Endothelial cell of umbilical vein (primary cell): ENCODE results near the gene METTL6.

Source experiments
- POLR2A ChIP-seq: IDR thresholded peaks from 2 replicates; pipeline ENCODE4 v1.6.1; 2012; ENCODE audit warnings: low read depth, mild to moderate bottlenecking, control low read depth, low read length
- TF ChIP-seq, protein P1 (sequence below), 2 donors: IDR thresholded peaks; 1 replicate in 1 of 2; 2 replicates in 1 of 2; pipeline ENCODE4 v1.5.1; 2011; ENCODE audit warnings: low read length in 2 of 2, mild to moderate bottlenecking in 2 of 2, moderate library complexity in 2 of 2, control low read depth in 1 of 2, inconsistent platforms in 1 of 2, low read depth in 1 of 2; ENCODE audit not compliant: insufficient read depth in 1 of 2; ENCODE audit errors: extremely low read depth in 1 of 2

DNA sequence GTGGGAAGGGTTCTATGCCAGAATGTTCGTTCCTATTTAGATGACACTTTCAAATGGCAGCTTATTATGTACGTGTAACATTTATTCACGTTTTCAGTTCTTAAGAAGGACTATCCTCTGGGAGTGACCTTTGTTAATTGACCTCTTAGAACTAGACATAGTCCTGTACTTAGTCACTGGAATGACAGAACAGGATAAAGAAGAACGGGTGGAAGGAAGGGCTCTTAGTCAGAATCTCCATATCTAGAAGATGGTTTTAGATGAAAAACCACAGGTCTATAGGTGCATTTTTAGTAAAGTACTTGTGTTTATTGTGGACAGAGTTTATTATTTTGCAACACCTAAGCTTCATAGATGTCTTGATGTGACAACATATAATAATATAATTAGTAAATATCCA lies 6.5 kb downstream of the METTL6 start:
- TF ChIP-seq, protein P1, sequence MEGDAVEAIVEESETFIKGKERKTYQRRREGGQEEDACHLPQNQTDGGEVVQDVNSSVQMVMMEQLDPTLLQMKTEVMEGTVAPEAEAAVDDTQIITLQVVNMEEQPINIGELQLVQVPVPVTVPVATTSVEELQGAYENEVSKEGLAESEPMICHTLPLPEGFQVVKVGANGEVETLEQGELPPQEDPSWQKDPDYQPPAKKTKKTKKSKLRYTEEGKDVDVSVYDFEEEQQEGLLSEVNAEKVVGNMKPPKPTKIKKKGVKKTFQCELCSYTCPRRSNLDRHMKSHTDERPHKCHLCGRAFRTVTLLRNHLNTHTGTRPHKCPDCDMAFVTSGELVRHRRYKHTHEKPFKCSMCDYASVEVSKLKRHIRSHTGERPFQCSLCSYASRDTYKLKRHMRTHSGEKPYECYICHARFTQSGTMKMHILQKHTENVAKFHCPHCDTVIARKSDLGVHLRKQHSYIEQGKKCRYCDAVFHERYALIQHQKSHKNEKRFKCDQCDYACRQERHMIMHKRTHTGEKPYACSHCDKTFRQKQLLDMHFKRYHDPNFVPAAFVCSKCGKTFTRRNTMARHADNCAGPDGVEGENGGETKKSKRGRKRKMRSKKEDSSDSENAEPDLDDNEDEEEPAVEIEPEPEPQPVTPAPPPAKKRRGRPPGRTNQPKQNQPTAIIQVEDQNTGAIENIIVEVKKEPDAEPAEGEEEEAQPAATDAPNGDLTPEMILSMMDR (IDR thresholded peaks at IDR 0.05; ENCODE audit: extremely low read depth in 1 of 2, insufficient read depth in 1 of 2, low read depth in 1 of 2, low read length in 2 of 2), result no peak
- TF ChIP-seq POLR2A, result no peak
